ENCODE data around the gene SELENOW. TPM values are rescaled to one million over a fixed set of nuclear protein-coding genes. Genes with fewer than 3 reads are reported as not detected.
"Not testable (repeated sequence)": the region's sequence is repeated elsewhere in the genome, so short reads cannot be mapped to it uniquely, and the experiment has no call there.

SELENOW gene
- polyA plus RNA-seq, 3 donors from 2014 or later: 294 to 618 (median 368) TPM

DNA sequence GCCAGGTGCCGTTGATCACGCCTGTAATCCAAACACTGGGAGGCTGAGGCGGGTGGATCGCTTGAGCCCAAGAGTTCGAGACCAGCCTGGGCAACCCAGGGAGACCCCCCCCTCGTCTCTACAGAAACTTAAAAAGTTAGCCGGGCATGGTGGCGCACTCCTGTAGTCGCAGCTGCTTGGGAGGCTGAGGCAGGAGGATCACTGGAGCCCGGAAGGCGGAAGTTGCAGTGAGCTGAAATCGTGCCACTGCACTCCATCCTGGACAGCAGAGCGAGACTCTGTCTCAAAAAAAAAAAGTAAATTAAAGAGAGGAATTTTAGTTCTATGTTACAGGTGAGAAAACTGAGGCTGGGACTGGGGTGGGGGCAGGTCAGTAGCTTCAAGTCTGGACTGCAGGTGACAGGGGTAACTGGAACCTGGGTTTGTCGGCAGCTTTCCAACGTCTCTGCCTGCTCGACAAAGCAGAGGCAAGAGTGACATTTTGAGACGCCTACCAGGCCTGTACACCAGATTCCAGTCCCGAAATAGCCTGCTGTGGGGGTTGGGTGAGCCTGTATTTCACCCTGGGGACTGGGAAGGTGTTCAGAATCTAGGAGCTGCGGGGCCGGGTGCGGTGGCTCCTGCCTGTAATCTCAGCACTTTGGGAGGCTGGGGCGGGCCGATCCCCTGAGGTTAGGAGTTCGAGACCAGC, 1.2 kb downstream of the SELENOW start:
- peak overlapping the region; percentile 93 to 96 (median 96) for H3K4me3 Mint-ChIP-seq
- H3K27ac Mint-ChIP-seq: peak overlapping the region in 5 of 6 donors; percentile 86 to 93 (median 91)
- H3K9me3 Mint-ChIP-seq: no peaks in the 10 kb centered on the region
- peaks cover 1 to 4% (median 2%) of the 10 kb centered on the region in 3 donors for H3K27me3 Mint-ChIP-seq (ENCODE audit: low read depth in 3 of 3)
- peaks cover 0 to 16% (median 9%) of the 10 kb centered on the region in 3 donors for H3K36me3 Mint-ChIP-seq
- peaks cover 27 to 33% of the 10 kb centered on the region in 2 donors for H3K4me1 Mint-ChIP-seq
- no peak for DNase-seq

DNA sequence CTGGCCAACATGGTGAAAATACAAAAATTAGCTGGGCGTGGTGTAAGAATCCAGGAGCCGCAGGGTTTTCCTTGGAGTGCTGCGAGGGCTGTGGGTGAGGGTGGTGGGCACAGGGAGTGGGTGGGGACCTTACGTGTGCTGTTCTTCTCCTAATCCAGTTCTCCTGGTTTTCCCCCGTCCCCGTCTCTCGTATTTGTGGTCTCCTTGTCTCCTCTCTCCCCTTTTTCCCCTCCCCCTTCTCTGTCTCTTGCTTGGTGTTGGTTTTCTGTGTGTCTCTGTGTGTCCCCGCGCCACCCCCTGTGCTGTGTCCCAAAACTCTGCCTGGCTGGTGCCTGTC, 1.7 kb downstream of the SELENOW start:
- Mint-ChIP-seq H3K4me3 (peak overlapping the region; percentile 57 to 96 (median 78)), H3K27me3 (ENCODE audit: low read depth in 3 of 3) (peaks cover 1 to 4% (median 2%) of the 10 kb centered on the region in 3 donors), H3K9me3 (no peaks in the 10 kb centered on the region), H3K4me1 (peaks cover 27 to 33% of the 10 kb centered on the region in 2 donors), H3K36me3 (peaks cover 0 to 17% (median 9%) of the 10 kb centered on the region in 3 donors), H3K27ac (peak overlapping the region in 5 of 6 donors; percentile 5 to 80 (median 38))
- DNase-seq: no peak

DNA sequence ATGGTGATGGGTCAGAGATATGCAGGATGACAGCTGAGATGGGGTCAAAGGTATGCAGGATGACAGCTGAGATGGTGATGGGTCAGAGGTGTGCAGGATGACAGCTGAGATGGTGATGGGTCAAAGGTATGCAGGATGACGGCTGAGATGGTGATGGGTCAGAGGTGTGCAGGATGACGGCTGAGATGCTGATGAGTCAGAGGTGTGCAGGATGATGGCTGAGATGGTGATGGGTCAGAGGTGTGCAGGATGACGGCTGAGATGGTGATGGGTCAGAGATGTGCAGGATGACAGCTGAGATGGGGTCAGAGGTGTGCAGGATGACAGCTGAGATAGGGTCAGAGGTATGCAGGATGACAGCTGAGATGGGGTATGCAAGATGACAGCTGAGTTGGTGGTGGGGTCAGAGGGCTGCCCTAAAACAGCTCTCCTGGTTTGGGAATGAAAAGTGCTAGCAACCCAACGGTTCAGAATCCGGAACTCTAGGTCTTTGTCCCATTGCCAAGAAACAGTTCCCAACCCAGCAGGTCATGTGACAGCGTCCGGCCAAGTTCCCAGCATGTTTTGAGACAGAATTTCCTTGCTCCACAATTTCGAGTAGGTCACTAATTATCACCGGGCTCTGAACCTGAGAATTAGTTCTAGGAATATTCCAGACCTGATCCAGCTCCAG, 3.2 kb downstream of the SELENOW start:
- peaks cover 4 to 21% (median 9%) of the 10 kb centered on the region in 3 donors for H3K36me3 Mint-ChIP-seq
- H3K4me3 Mint-ChIP-seq: peak overlapping the region in 2 of 5 donors; percentile 2 to 10
- peaks cover 27 to 33% of the 10 kb centered on the region in 2 donors for H3K4me1 Mint-ChIP-seq
- H3K27ac Mint-ChIP-seq: peak overlapping the region in 3 of 6 donors; percentile 18 to 51 (median 26)
- no peaks in the 10 kb centered on the region for H3K9me3 Mint-ChIP-seq
- H3K27me3 Mint-ChIP-seq (ENCODE audit: low read depth in 3 of 3): peaks cover 1 to 4% (median 2%) of the 10 kb centered on the region in 3 donors
- DNase-seq: no peak

DNA sequence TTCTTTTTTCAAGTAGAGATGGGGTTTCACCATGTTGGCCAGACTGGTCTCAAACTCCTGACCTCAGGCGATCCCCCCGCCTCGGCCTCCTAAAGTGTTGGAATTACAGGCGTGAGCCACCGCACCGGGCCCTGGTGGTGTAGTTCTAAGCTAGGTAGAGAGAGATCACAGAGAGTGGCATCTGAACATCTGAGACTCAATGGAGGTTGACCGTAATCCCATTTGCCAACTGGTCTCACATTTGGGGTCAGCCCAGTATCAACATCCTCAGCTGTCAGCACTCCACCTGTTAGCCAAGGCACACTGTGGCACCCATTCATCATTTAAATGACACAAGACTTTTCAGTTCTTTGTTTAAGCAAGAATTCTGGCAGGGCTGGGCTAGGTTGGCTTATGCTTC, 8.1 kb downstream of the SELENOW start:
- Mint-ChIP-seq H3K27me3 (ENCODE audit: low read depth in 3 of 3) (peaks cover under 1 to 1% (median 1%) of the 10 kb centered on the region in 3 donors), H3K27ac (no peak overlapping the region), H3K9me3 (no peaks in the 10 kb centered on the region), H3K4me3 (no peak overlapping the region), H3K4me1 (peaks cover 2 to 5% of the 10 kb centered on the region in 2 donors), H3K36me3 (peaks cover 4 to 20% (median 5%) of the 10 kb centered on the region in 3 donors)
- no peak for DNase-seq

DNA sequence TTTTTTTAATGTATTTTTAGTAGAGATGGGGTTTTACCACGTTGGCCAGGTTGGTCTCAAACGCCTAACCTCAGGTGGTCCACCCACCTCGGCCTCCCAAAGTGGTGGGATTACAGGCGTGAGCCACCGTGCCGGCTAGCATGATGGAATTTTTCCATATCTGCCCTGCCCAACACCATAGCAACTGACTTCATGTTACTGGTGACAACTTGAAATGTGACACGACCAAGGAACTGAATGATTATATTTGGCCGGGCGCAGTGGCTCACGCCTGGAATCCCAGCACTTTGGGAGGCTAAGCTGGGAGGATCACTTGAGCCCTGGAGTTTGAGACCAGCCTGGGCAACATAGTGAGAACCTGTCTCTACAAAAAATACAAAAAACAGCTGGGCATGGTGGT, 8.8 kb downstream of the SELENOW start:
- H3K4me3 Mint-ChIP-seq; H3K9me3 Mint-ChIP-seq; H3K4me1 Mint-ChIP-seq; H3K27ac Mint-ChIP-seq; H3K27me3 Mint-ChIP-seq (ENCODE audit: low read depth in 3 of 3); DNase-seq: not testable (repeated sequence)
- peaks cover 3 to 14% (median 4%) of the 10 kb centered on the region in 3 donors for H3K36me3 Mint-ChIP-seq

DNA sequence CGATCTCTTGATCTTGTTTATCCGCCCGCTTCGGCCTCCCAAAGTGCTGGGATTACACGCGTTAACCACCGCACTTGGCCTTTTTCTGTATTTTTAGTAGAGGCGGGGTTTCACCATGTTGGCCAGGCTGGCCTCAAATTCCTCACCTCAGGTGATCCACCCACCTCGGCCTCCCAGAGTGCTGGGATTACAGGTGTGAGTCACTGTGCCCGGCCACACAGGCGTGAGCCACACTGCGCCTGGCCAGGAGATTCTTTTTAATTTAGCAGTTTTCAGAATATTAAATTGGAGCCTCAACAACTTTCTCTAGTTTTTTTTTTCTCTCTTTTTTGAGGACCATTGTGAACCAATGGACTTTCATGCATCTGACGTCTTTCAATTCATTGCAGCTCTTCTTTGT, 11.3 kb downstream of the SELENOW start:
- not testable (repeated sequence) for H3K4me1 Mint-ChIP-seq; H3K27ac Mint-ChIP-seq; H3K36me3 Mint-ChIP-seq; H3K9me3 Mint-ChIP-seq; H3K4me3 Mint-ChIP-seq; DNase-seq; H3K27me3 Mint-ChIP-seq (ENCODE audit: low read depth in 3 of 3)

DNA sequence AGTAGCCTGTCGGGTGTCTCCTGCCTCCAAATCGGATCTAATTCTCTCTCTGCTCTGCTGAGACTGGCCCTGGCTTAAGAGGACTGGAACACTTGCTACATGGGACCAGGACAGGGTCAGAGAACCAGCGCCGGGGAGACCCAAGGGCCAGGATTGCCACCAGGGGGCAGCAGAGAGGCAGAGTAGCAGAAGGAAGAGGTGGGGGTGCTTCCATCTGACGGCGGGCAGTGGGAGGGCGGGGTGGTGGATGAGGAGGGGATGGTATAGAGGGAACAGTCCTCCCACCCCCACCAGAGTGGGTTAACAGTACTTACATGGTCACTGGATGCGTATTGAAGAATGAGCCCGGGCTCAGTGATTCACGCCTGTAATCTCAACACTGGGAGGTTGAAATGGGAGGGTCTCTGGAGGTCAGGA, 11.9 kb downstream of the SELENOW start:
- Mint-ChIP-seq H3K4me3 (no peak overlapping the region), H3K36me3 (peaks cover 0 to 3% (median 2%) of the 10 kb centered on the region in 3 donors), H3K27ac (no peak overlapping the region), H3K4me1 (peaks cover 0 to 2% of the 10 kb centered on the region in 2 donors), H3K27me3 (ENCODE audit: low read depth in 3 of 3) (peaks cover 0 to 3% (median 0%) of the 10 kb centered on the region in 3 donors), H3K9me3 (peaks cover 0 to 4% (median 0%) of the 10 kb centered on the region in 6 donors)
- DNase-seq: peak; percentile 61 to 70 (median 68)

DNA sequence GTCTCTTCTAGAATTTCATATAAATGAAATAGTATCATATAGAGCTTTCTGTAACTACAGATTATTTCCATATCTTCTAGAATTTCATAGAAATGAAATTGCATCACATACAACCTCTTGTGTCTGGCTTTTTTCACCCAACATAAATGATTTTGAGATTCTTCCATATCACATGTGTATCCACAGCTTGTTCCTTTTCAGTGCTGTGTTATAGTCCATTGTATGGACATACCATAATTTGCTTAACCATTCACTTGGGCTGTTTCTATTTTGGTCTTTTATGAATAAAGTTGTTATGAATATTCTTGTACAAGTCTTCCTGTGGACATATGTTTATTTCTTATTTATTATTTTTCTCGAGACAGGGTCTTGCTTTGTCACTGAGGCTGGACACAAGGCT, 14.1 kb downstream of the SELENOW start:
- H3K4me3 Mint-ChIP-seq: no peak overlapping the region
- H3K27ac Mint-ChIP-seq: no peak overlapping the region
- DNase-seq: no peak
- peaks cover 0 to 4% (median 0%) of the 10 kb centered on the region in 3 donors for H3K36me3 Mint-ChIP-seq
- H3K27me3 Mint-ChIP-seq (ENCODE audit: low read depth in 3 of 3): peaks cover 0 to 3% (median 3%) of the 10 kb centered on the region in 3 donors
- peaks cover 0 to 4% (median 0%) of the 10 kb centered on the region in 6 donors for H3K9me3 Mint-ChIP-seq
- H3K4me1 Mint-ChIP-seq: peaks cover 0 to 2% of the 10 kb centered on the region in 2 donors

DNA sequence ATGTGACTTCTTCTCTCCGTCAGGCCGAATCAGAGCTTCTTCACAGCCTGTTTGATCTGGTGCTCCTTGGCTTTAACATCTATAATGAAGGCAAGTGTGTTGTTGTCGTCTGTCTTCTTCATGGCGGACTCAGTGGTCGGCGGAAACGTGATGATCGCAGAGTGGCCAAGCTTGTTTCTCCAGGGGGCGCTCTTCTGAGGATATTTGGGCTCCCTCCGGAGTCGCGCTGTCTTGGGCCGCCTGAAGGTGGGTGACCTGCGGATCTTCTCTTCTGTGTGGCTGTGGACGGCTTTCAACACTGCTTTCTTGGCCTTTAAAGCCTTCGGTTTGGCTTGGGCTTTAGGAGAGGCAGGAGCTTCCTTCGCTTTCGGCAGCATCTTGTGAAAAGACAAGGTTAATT, 16.0 kb downstream of the SELENOW start:
- Mint-ChIP-seq H3K27me3 (ENCODE audit: low read depth in 3 of 3) (peaks cover 1 to 3% (median 3%) of the 10 kb centered on the region in 3 donors), H3K27ac (no peak overlapping the region), H3K9me3 (peaks cover 0 to 4% (median 0%) of the 10 kb centered on the region in 6 donors), H3K4me3 (no peak overlapping the region), H3K4me1 (no peaks in the 10 kb centered on the region), H3K36me3 (peaks cover 0 to 4% (median 0%) of the 10 kb centered on the region in 3 donors)
- no peak for DNase-seq

DNA sequence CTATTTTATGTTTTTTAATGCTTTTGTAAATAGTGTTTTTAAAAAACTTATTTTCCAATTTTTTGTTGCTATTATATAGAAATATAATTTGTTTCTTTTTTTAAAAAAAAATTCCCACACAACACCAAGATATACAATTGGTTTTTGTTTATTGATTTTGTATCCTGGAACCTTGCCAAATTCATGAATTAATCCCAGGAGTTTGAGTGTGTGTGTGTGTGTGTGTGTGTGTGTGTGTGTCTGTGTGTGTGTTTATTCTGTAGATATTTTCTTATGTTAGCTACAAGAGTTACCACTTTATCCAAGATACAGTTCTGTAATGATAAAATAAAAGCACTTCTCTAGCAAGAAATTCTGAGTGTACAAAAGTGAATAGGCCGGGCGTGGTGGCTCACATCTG, 18.3 kb downstream of the SELENOW start:
- H3K27me3 Mint-ChIP-seq (ENCODE audit: low read depth in 3 of 3): peaks cover 1 to 3% (median 1%) of the 10 kb centered on the region in 3 donors
- no peaks in the 10 kb centered on the region for H3K4me1 Mint-ChIP-seq
- no peak overlapping the region for H3K4me3 Mint-ChIP-seq
- H3K9me3 Mint-ChIP-seq: peaks cover 0 to 5% (median 0%) of the 10 kb centered on the region in 6 donors
- H3K27ac Mint-ChIP-seq: no peak overlapping the region
- DNase-seq: no peak
- H3K36me3 Mint-ChIP-seq: peaks cover 0 to 4% (median 4%) of the 10 kb centered on the region in 3 donors

DNA sequence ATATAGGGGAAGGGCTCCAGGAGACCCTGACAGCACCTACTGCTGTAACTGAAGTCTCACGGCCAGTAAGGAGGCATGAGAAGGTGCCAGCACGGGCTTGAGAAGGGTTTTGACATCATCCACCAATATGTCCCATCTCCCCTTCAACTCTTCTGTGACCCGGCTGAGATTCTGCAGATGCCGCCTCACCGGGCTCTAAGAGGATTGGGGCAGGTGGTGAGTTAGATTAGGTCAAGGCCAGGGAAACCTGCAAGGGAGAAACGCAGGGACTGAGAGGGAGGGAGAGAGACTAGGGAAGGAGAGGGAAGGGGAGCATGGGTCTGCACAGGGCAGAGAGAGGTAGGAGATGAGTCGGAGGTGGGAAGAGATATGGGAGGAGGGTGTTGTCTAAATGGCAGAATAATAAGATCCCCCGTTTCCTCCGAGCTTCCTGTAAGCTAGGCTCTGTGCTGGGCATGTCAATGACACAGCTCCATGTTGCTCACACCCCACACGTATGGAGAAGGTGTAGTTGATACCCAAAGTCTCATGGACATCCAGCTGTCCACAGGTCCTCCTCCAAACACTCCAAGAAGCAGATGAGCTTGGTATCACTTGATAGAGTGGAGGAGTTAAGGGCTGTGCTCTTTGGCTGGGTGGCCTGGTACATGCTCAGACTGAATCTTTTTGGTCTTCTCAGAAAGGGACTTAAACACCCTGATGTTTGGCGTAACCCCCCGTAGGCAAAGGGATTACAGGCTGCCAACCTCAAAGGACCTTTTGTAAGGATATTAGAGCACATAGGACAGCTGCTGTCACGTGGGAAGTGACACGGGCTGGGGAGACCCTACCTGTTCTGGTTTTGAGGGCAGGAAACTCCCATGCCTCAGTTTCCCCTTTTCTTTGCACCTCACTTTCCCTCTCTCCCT, 19.7 kb downstream of the SELENOW start:
- H3K36me3 Mint-ChIP-seq: peaks cover 0 to 4% (median 4%) of the 10 kb centered on the region in 3 donors
- peaks cover 0 to 5% (median 0%) of the 10 kb centered on the region in 6 donors for H3K9me3 Mint-ChIP-seq
- H3K4me3 Mint-ChIP-seq: no peak overlapping the region
- H3K27ac Mint-ChIP-seq: no peak overlapping the region
- peaks cover 1 to 3% (median 3%) of the 10 kb centered on the region in 3 donors for H3K27me3 Mint-ChIP-seq (ENCODE audit: low read depth in 3 of 3)
- no peaks in the 10 kb centered on the region for H3K4me1 Mint-ChIP-seq
- DNase-seq: no peak

DNA sequence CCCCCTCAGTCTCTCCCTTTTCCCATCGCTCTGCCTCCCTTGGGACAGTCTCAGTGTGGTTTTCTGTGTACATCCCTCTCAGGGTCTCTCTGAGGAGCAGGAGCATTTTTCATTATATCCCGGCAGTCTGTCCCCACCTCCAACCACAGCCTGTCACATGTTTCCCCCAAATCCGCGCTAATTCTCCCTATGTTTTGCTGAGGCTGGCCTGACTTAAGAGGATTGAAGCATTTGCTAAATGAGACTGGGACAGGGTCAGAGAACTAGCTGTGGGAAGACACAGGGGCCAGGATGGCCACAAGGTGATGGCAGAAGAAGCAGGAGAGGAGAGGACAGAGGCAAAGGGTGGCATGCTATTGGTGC, 20.4 kb downstream of the SELENOW start:
- Mint-ChIP-seq H3K4me3 (no peak overlapping the region), H3K27me3 (ENCODE audit: low read depth in 3 of 3) (peaks cover 1 to 3% (median 3%) of the 10 kb centered on the region in 3 donors), H3K4me1 (no peaks in the 10 kb centered on the region), H3K36me3 (peaks cover 0 to 4% (median 4%) of the 10 kb centered on the region in 3 donors), H3K9me3 (peaks cover 0 to 5% (median 0%) of the 10 kb centered on the region in 6 donors), H3K27ac (no peak overlapping the region)
- no peak for DNase-seq

DNA sequence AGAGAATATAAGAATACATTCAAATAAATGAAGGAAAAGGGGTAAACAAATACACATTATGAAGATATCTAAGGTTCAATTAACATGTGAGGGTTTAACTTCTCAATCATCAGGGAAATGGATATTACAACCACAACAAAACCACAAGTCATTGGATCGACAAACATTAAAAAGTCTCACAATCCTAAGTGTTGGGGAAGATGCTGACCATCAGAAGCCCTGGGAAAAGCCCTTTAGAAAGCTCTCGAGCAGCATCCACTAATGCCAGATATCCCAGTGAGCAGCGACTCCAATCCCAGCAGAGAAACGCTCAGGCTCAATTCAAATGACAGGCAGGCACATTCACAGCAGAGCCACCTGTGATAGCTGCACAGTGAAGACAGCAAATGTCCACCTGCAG, 22.8 kb downstream of the SELENOW start:
- Mint-ChIP-seq H3K4me1 (no peaks in the 10 kb centered on the region), H3K9me3 (peaks cover 0 to 5% (median 0%) of the 10 kb centered on the region in 6 donors), H3K27ac (no peak overlapping the region), H3K36me3 (peaks cover 0 to 4% (median 0%) of the 10 kb centered on the region in 3 donors), H3K4me3 (no peak overlapping the region), H3K27me3 (ENCODE audit: low read depth in 3 of 3) (peaks cover 1 to 2% (median 2%) of the 10 kb centered on the region in 3 donors)
- DNase-seq: no peak
